Osteocyte (in vitro differentiated cells): Measurements from ENCODE around the gene RIPK3. TPM values are rescaled to one million over a fixed set of nuclear protein-coding genes. Genes with fewer than 3 reads are reported as not detected.
"Not testable (repeated sequence)": the region's sequence is repeated elsewhere in the genome, so short reads cannot be mapped to it uniquely, and the experiment has no call there.

ENCODE experiments used
- DNase-seq: peaks from one replicate; pipeline ENCODE4 v3.0.0; 2021; ENCODE audit warnings: mixed read lengths; ENCODE audit not compliant: unreplicated experiment; ENCODE audit errors: extremely low spot score
- H3K27ac Mint-ChIP-seq: one replicate; pipeline ENCODE4 v1.8.0; 2021; ENCODE audit warnings: mild to moderate bottlenecking, mixed read lengths; ENCODE audit not compliant: unreplicated experiment
- H3K27me3 Mint-ChIP-seq: one replicate; pipeline ENCODE4 v1.8.0; 2021; ENCODE audit warnings: mixed read lengths; ENCODE audit not compliant: unreplicated experiment
- H3K36me3 Mint-ChIP-seq: one replicate; pipeline ENCODE4 v1.8.0; 2021; ENCODE audit warnings: mixed read lengths; ENCODE audit not compliant: unreplicated experiment
- H3K4me1 Mint-ChIP-seq: one replicate; pipeline ENCODE4 v1.8.0; 2021; ENCODE audit warnings: mixed read lengths; ENCODE audit not compliant: unreplicated experiment
- H3K4me3 Mint-ChIP-seq: one replicate; pipeline ENCODE4 v1.8.0; 2021; ENCODE audit warnings: mild to moderate bottlenecking, moderate library complexity, mixed read lengths; ENCODE audit not compliant: unreplicated experiment
- H3K9me3 Mint-ChIP-seq: one replicate; pipeline ENCODE4 v1.8.0; 2021; ENCODE audit warnings: mixed read lengths; ENCODE audit not compliant: unreplicated experiment
- total RNA-seq: library from RNA; stranded (reverse); gene quantifications from 2 replicates; pipeline ENCODE4 v1.2.1, GENCODE V29; 2021
- TF ChIP-seq, protein P1 (sequence below): fragments of 200-600 bp; sonication (generic); IDR thresholded peaks from 2 replicates; pipeline ENCODE4 v1.5.0; 2021; ENCODE audit warnings: antibody characterized with exemption, mild to moderate bottlenecking, moderate library complexity

RIPK3 gene
- total RNA-seq, 1 donor from 2014 or later, result 0.78 TPM

DNA sequence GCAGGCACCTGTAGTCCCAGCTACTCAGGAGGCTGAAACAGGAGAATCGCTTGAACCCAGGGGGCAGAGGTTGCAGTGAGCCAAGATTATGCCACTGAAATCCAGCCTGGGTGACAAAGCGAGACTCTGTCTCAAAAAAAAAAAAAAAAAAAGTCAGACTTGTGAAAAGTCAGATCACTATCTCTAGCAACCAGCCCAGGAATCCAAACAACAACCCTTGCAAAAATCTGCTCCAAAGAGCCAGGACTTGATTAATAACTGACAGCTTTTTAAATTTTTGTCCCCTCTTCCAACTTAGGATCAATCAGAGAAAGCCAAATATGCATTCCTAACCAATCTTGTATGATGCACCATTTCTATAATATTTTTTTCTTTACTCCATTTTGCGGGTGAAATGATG lies 20.5 kb upstream of the RIPK3 start:
- H3K27me3 Mint-ChIP-seq, result no peaks in the 10 kb centered on the region

GRCh38 chr14:24356208-24356607 lies 16.4 kb upstream of the RIPK3 start:
- no peaks in the 10 kb centered on the region for H3K36me3 Mint-ChIP-seq
- no peaks in the 10 kb centered on the region for H3K9me3 Mint-ChIP-seq
- H3K4me3 Mint-ChIP-seq, result no peak overlapping the region
- H3K27ac Mint-ChIP-seq, result no peak overlapping the region
- TF ChIP-seq, protein P1, sequence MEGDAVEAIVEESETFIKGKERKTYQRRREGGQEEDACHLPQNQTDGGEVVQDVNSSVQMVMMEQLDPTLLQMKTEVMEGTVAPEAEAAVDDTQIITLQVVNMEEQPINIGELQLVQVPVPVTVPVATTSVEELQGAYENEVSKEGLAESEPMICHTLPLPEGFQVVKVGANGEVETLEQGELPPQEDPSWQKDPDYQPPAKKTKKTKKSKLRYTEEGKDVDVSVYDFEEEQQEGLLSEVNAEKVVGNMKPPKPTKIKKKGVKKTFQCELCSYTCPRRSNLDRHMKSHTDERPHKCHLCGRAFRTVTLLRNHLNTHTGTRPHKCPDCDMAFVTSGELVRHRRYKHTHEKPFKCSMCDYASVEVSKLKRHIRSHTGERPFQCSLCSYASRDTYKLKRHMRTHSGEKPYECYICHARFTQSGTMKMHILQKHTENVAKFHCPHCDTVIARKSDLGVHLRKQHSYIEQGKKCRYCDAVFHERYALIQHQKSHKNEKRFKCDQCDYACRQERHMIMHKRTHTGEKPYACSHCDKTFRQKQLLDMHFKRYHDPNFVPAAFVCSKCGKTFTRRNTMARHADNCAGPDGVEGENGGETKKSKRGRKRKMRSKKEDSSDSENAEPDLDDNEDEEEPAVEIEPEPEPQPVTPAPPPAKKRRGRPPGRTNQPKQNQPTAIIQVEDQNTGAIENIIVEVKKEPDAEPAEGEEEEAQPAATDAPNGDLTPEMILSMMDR, result no peak
- DNase-seq, result no peak
- peaks cover 12% of the 10 kb centered on the region for H3K4me1 Mint-ChIP-seq
- peaks cover 29% of the 10 kb centered on the region for H3K27me3 Mint-ChIP-seq

More for the DNA sequence above, 20.5 kb upstream of the RIPK3 start:
- Mint-ChIP-seq H3K9me3 (no peaks in the 10 kb centered on the region), H3K36me3 (no peaks in the 10 kb centered on the region), H3K27ac (no peak overlapping the region), H3K4me1 (peaks cover 5% of the 10 kb centered on the region), H3K4me3 (no peak overlapping the region)
- DNase-seq, result no peak
- TF ChIP-seq, protein P1, result no peak

DNA sequence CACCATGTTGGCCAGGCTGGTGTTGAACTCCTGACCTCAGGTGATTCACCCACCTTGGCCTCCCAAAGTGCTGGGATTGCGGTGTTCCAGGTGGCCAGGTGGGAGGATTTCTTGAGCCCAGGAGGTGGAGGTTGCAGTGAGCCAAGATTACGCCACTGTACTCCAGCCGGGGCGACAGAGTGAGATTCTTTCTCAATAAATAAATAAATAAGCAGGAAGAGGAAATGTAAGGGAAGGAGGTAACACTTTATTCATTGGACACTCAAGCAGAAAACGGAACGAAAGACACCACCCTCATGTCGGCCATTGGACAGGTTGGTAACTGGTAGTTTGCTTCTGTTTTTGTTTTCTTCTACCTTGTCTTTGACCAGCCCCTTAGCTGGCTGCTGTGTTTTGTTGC lies 15.2 kb upstream of the RIPK3 start:
- Mint-ChIP-seq H3K27me3 (peaks cover 40% of the 10 kb centered on the region), H3K27ac (no peak overlapping the region)

GRCh38 chr14:24354482-24354825 lies 14.7 kb upstream of the RIPK3 start:
- not testable (repeated sequence) for H3K9me3 Mint-ChIP-seq, DNase-seq, H3K36me3 Mint-ChIP-seq, H3K4me3 Mint-ChIP-seq
- H3K27me3 Mint-ChIP-seq, result peaks cover 45% of the 10 kb centered on the region
- H3K4me1 Mint-ChIP-seq, result peaks cover 15% of the 10 kb centered on the region
- H3K27ac Mint-ChIP-seq, result peak overlapping the region; percentile 14

More for the DNA sequence above, 15.2 kb upstream of the RIPK3 start:
- H3K4me1 Mint-ChIP-seq, result peaks cover 12% of the 10 kb centered on the region
- H3K4me3 Mint-ChIP-seq, result no peak overlapping the region
- no peaks in the 10 kb centered on the region for H3K9me3 Mint-ChIP-seq
- no peak for DNase-seq
- no peaks in the 10 kb centered on the region for H3K36me3 Mint-ChIP-seq
- TF ChIP-seq, protein P1, result no peak

DNA sequence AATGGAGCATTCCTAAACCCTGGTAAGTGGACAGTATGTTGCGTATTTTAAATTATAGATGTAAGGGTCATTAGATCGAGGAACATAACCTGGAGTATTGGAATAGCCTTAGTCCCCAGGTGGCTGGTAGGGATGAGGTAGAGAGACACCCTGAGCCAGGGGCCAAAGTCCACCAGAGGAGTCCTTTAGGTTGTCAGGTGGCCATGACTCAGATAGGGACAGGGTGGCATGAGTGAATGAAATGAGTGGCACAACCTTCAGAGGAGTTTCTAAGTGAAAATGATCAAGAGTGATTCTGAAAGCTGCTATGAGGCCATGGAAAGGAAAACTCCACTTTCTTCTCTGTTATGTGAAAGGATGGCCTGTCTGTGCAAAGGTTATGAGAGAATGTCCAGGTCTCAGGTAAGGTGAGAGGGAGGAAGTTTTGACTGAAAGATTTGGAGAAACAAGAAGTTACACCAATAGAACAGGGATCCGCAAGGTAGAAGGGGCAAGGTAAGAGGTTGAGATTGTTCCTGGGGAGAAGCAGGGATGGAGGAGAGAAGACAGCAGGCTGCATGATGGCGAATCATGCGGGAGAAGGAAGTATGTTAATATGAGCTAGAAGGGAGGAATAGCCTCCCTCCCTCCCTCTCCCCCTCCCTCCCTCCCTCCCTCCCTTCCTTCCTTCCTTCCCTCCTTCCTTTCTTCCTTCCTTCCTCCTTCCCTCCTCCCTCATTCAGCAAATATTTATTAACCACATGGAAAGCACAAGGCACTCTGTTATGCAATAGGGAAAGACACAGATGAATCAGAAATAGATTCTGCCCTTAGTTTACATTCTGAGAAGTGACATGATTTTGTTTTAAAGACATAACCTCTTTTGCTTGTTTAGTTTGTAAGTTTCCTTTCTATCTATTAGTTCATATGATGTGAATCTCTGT lies 14.0 kb upstream of the RIPK3 start:
- H3K4me3 Mint-ChIP-seq, result no peak overlapping the region
- H3K36me3 Mint-ChIP-seq, result no peaks in the 10 kb centered on the region
- TF ChIP-seq, protein P1, result no peak
- peaks cover 50% of the 10 kb centered on the region for H3K27me3 Mint-ChIP-seq
- peaks cover 15% of the 10 kb centered on the region for H3K4me1 Mint-ChIP-seq
- DNase-seq, result no peak
- H3K27ac Mint-ChIP-seq, result peak overlapping the region; percentile 14
- H3K9me3 Mint-ChIP-seq, result no peaks in the 10 kb centered on the region
